C4-2B (cell line): Measurements from ENCODE around the gene CD300E.

Source experiments
- ZFX ChIP-seq: fragments of 450-650 bp; IDR thresholded peaks from 2 replicates; pipeline ENCODE4 v1.6.1; 2017
- TF ChIP-seq, protein P1 (sequence below): fragments of 450-650 bp; conservative IDR thresholded peaks from 2 replicates; pipeline ENCODE4 v1.5.1; 2017; ENCODE audit warnings: mild to moderate bottlenecking

DNA sequence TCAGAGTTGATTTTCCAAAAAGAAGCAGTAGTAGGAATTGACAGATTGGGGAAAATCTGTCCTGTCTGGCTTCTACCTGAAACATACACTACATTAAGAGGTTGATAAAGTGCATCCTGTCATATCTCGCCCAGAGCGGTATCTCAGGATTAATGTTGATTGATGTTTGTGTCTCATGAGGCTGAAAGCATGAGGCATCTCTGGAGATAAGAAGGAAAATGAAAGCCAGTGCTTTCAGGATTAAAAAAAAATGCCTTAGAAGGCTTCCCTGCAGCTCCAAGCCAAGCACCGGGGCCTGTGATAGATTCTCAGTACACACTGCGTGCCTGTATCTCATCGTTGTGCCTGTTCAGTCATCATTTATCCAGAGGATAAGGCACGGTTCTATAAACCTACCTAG is 26.4 kb upstream of the CD300E start:
- TF ChIP-seq, protein P1, sequence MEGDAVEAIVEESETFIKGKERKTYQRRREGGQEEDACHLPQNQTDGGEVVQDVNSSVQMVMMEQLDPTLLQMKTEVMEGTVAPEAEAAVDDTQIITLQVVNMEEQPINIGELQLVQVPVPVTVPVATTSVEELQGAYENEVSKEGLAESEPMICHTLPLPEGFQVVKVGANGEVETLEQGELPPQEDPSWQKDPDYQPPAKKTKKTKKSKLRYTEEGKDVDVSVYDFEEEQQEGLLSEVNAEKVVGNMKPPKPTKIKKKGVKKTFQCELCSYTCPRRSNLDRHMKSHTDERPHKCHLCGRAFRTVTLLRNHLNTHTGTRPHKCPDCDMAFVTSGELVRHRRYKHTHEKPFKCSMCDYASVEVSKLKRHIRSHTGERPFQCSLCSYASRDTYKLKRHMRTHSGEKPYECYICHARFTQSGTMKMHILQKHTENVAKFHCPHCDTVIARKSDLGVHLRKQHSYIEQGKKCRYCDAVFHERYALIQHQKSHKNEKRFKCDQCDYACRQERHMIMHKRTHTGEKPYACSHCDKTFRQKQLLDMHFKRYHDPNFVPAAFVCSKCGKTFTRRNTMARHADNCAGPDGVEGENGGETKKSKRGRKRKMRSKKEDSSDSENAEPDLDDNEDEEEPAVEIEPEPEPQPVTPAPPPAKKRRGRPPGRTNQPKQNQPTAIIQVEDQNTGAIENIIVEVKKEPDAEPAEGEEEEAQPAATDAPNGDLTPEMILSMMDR, result no peak
- no peak for TF ChIP-seq ZFX
